H9 (cell line): Measurements from ENCODE around the gene METRNL. TPM values are rescaled to one million over a fixed set of nuclear protein-coding genes. Genes with fewer than 3 reads are reported as not detected.
A peak's percentile ranks its signal among the peaks of the same experiment; 100 is the strongest.

Source experiments
- DNase-seq: peaks from one replicate; pipeline ENCODE4 v3.0.0-alpha.2; 2017
- H2AFZ ChIP-seq: one replicate; pipeline ENCODE4 v1.6.1; 2013; ENCODE audit warnings: mild to moderate bottlenecking, low read length, control low read depth, moderate library complexity
- H2AK5ac ChIP-seq: 2 replicates; pipeline ENCODE4 v1.6.1; 2013; ENCODE audit warnings: low read length, control low read depth, mixed read lengths; ENCODE audit not compliant: insufficient read length
- H2BK120ac ChIP-seq: one replicate; pipeline ENCODE4 v1.6.1; 2013; ENCODE audit warnings: low read depth, mild to moderate bottlenecking, low read length, control low read depth, inconsistent platforms; ENCODE audit not compliant: poor library complexity, severe bottlenecking
- H2BK12ac ChIP-seq: 2 replicates; pipeline ENCODE4 v1.6.1; 2013; ENCODE audit warnings: low read length, control low read depth, mixed read lengths, low read depth; ENCODE audit not compliant: insufficient read length
- H2BK15ac ChIP-seq: 2 replicates; pipeline ENCODE4 v1.6.1; 2013; ENCODE audit warnings: low read depth, low read length, control low read depth
- H2BK20ac ChIP-seq: one replicate; pipeline ENCODE4 v1.6.1; 2013; ENCODE audit warnings: low read depth, mild to moderate bottlenecking, low read length, control low read depth, inconsistent platforms; ENCODE audit not compliant: poor library complexity, severe bottlenecking
- H2BK5ac ChIP-seq: 2 replicates; pipeline ENCODE4 v1.6.1; 2013; ENCODE audit warnings: low read length, control low read depth, mixed read lengths; ENCODE audit not compliant: insufficient read length
- H3K14ac ChIP-seq: 2 replicates; pipeline ENCODE4 v1.6.1; 2013; ENCODE audit warnings: low read length, control low read depth; ENCODE audit not compliant: insufficient read depth
- H3K18ac ChIP-seq: 2 replicates; pipeline ENCODE4 v1.6.1; 2013; ENCODE audit warnings: low read depth, mild to moderate bottlenecking, mixed read lengths, low read length, control low read depth; ENCODE audit not compliant: insufficient read length
- H3K23ac ChIP-seq: 2 replicates; pipeline ENCODE4 v1.6.1; 2013; ENCODE audit warnings: low read length, control low read depth, mixed read lengths, low read depth; ENCODE audit not compliant: insufficient read length
- H3K23me2 ChIP-seq: 2 replicates; pipeline ENCODE4 v1.6.1; 2013; ENCODE audit warnings: low read depth, mild to moderate bottlenecking, mixed read lengths, low read length, control low read depth; ENCODE audit not compliant: insufficient read length, poor library complexity, severe bottlenecking
- H3K27ac ChIP-seq: 2 replicates; pipeline ENCODE4 v1.5.1; 2013; ENCODE audit warnings: low read length, control low read depth, mixed read lengths, low read depth; ENCODE audit not compliant: insufficient read length
- H3K27me3 ChIP-seq: 2 replicates; pipeline ENCODE4 v1.6.1; 2013; ENCODE audit warnings: low read length, control low read depth, inconsistent platforms; ENCODE audit not compliant: insufficient read depth
- H3K4ac ChIP-seq: 2 replicates; pipeline ENCODE4 v1.6.1; 2013; ENCODE audit warnings: low read depth, mild to moderate bottlenecking, control low read depth, inconsistent platforms, low read length, moderate library complexity
- H3K4me1 ChIP-seq: 2 replicates; pipeline ENCODE4 v1.6.1; 2013; ENCODE audit warnings: low read length, control low read depth, inconsistent platforms; ENCODE audit not compliant: insufficient read depth
- H3K4me2 ChIP-seq: 2 replicates; pipeline ENCODE4 v1.6.1; 2013; ENCODE audit warnings: low read length, control low read depth, mixed read lengths; ENCODE audit not compliant: insufficient read length, insufficient read depth
- H3K56ac ChIP-seq: 2 replicates; pipeline ENCODE4 v1.6.1; 2013; ENCODE audit warnings: low read depth, mild to moderate bottlenecking, mixed read lengths, low read length, control low read depth; ENCODE audit not compliant: insufficient read length
- H3K79me1 ChIP-seq: 2 replicates; pipeline ENCODE4 v1.6.1; 2013; ENCODE audit warnings: low read depth, mild to moderate bottlenecking, moderate library complexity, low read length, control low read depth, inconsistent platforms; ENCODE audit not compliant: insufficient read depth, poor library complexity, severe bottlenecking
- H3K79me2 ChIP-seq: 2 replicates; pipeline ENCODE4 v1.6.1; 2013; ENCODE audit warnings: low read length, control low read depth, inconsistent platforms; ENCODE audit not compliant: insufficient read depth
- H3K9ac ChIP-seq: 2 replicates; pipeline ENCODE4 v1.6.1; 2013; ENCODE audit warnings: low read length, control low read depth, mixed read lengths; ENCODE audit not compliant: insufficient read length; ENCODE audit errors: extremely low read depth
- H3K9me3 ChIP-seq: one replicate; pipeline ENCODE4 v1.6.1; 2013; ENCODE audit warnings: low read depth, low read length, inconsistent platforms; ENCODE audit not compliant: control insufficient read depth
- H3T11ph ChIP-seq: one replicate; pipeline ENCODE4 v1.6.1; 2013; ENCODE audit warnings: mild to moderate bottlenecking, low read length, control low read depth, inconsistent platforms
- H4K20me1 ChIP-seq: one replicate; pipeline ENCODE4 v1.6.1; 2013; ENCODE audit not compliant: control insufficient read depth, insufficient read length, insufficient read depth
- H4K5ac ChIP-seq: 2 replicates; pipeline ENCODE4 v1.6.1; 2013; ENCODE audit warnings: low read depth, mild to moderate bottlenecking, mixed read lengths, low read length, control low read depth; ENCODE audit not compliant: insufficient read length
- H4K8ac ChIP-seq: replicated peaks from 2 replicates; pipeline ENCODE4 v1.6.1; 2013; ENCODE audit warnings: low read length, control low read depth, mixed read lengths, low read depth; ENCODE audit not compliant: insufficient read length
- H4K91ac ChIP-seq: 2 replicates; pipeline ENCODE4 v1.6.1; 2013; ENCODE audit warnings: low read depth, mild to moderate bottlenecking, moderate library complexity, mixed read lengths, low read length, control low read depth; ENCODE audit not compliant: insufficient read length
- H3K27ac Mint-ChIP-seq, 3 experiments: 2 replicates in 2 of 3; 3 replicates in 1 of 3; pipeline ENCODE4 v1.8.0; 2020 to 2021; ENCODE audit warnings: mixed read lengths in 3 of 3, mild to moderate bottlenecking in 1 of 3, moderate library complexity in 1 of 3
- H3K27me3 Mint-ChIP-seq: 2 replicates; pipeline ENCODE4 v1.8.0; 2021; ENCODE audit warnings: low read depth, mild to moderate bottlenecking, moderate library complexity, mixed read lengths
- H3K36me3 Mint-ChIP-seq, 3 experiments: 2 replicates in 2 of 3; 3 replicates in 1 of 3; pipeline ENCODE4 v1.8.0; 2020 to 2021; ENCODE audit warnings: low read depth in 3 of 3, mixed read lengths in 3 of 3; ENCODE audit not compliant: insufficient read depth in 1 of 3
- H3K4me1 Mint-ChIP-seq, 2 experiments: 2 replicates each; pipeline ENCODE4 v1.8.0; 2020; ENCODE audit warnings: mixed read lengths in 2 of 2
- H3K4me3 Mint-ChIP-seq, 2 experiments: 2 replicates in 1 of 2; 3 replicates in 1 of 2; pipeline ENCODE4 v1.8.0; 2020 to 2021; ENCODE audit warnings: mild to moderate bottlenecking in 2 of 2, mixed read lengths in 2 of 2, moderate library complexity in 1 of 2
- H3K9me3 Mint-ChIP-seq, 2 experiments: 2 replicates in 1 of 2; 3 replicates in 1 of 2; pipeline ENCODE4 v1.8.0; 2020; ENCODE audit warnings: mild to moderate bottlenecking in 2 of 2, mixed read lengths in 2 of 2, moderate library complexity in 1 of 2
- WGBS: extraction: QIAGEN DNeasy Blood & Tissue Kit; methylation state at CpG from one replicate; pipeline ENCODE4 v1.1.7; 2013; ENCODE audit warnings: missing lambda C conversion rate, low lambda C conversion rate, mixed read lengths; ENCODE audit not compliant: insufficient read length; ENCODE audit errors: extremely low coverage; 5-methylcytosine and 5-hydroxymethylcytosine counted together
- total RNA-seq: library from RNA; stranded (reverse); gene quantifications from 2 replicates; pipeline ENCODE4 v1.2.1, GENCODE V29; 2021
- TF ChIP-seq, protein P1 (sequence below): fragments of 200-600 bp; sonication (generic); conservative IDR thresholded peaks from 3 replicates; pipeline ENCODE4 v1.8.0; 2021; ENCODE audit warnings: antibody characterized with exemption, mild to moderate bottlenecking

The METRNL gene
- total RNA-seq, 1 experiment from 2014 or later = 21.4 TPM

DNA sequence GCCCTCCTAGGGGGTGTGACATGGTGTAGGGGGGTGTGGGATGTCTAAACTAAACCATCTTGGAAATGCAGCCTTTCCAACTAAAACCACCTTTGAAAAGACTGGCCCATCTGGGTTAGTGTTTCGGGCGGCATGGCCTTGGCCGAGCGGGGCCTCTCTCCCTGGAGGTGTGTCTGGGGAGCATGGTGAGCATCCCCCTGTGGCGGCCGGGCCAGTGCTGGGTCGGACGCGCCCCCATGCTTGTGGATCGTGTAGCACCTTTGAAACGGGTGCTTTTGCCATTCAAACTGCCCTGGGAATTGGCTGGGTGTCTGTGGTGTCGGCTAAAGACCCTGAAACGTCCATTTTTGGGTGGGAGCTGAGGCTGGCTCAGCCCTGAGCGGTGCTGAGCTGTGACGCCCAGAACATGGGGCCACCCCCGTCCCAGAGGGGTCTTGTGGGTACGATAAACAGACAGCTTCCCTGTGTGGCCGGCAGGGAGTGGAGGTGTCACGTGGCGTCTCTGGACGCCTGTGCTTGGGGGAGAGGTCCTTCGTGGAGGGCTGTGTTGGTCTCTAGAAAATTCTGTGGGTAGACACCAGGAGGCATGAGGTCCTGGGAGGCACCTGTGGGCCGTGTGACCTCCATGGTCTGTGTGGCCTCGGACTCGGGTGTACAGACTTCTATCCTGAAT, 6.3 kb downstream of the METRNL start:
- H4K91ac ChIP-seq = no peak overlapping the region
- H2BK15ac ChIP-seq = no peak overlapping the region
- H3K4me2 ChIP-seq = no peak overlapping the region
- no CpG with 5 or more reads among the region's 25 CpGs for WGBS
- H3K9me3 ChIP-seq = no peaks in the 10 kb centered on the region
- H2BK12ac ChIP-seq = no peak overlapping the region
- no peak overlapping the region for H2BK5ac ChIP-seq
- no peaks in the 10 kb centered on the region for H3K79me1 ChIP-seq
- no peaks in the 10 kb centered on the region; the same call in 1 of the 2 replicates for H3K79me2 ChIP-seq
- H2BK120ac ChIP-seq = no peak overlapping the region
- H3K36me3 Mint-ChIP-seq = peaks cover 17 to 25% (median 25%) of the 10 kb centered on the region in 3 experiments; a peak in 6 of 7 replicates
- no peak overlapping the region for H3K18ac ChIP-seq
- H3K27ac ChIP-seq = no peak overlapping the region
- no peak overlapping the region; the same call in 1 of the 2 replicates for H3K14ac ChIP-seq
- no peak overlapping the region for H2AFZ ChIP-seq
- no peak overlapping the region for H3K4me3 Mint-ChIP-seq
- no peak overlapping the region for H3K4ac ChIP-seq
- H3K23me2 ChIP-seq = no peaks in the 10 kb centered on the region
- H3K27me3 ChIP-seq = peaks cover 7% of the 10 kb centered on the region; the same call in 1 of the 2 replicates
- peak overlapping the region in 2 of 3 experiments; percentile 20 to 57; a peak in 2 of 7 replicates for H3K27ac Mint-ChIP-seq
- peaks cover 11% of the 10 kb centered on the region; the same call in 1 of the 2 replicates for H3K4me1 ChIP-seq
- no peak overlapping the region for H2AK5ac ChIP-seq
- H3T11ph ChIP-seq = no peak overlapping the region
- H3K9me3 Mint-ChIP-seq = no peaks in the 10 kb centered on the region
- no peak overlapping the region for H4K8ac ChIP-seq
- DNase-seq = no peak
- H4K5ac ChIP-seq = no peak overlapping the region
- H4K20me1 ChIP-seq = no peaks in the 10 kb centered on the region
- peaks cover 22% of the 10 kb centered on the region for H3K27me3 Mint-ChIP-seq
- no peak overlapping the region for H3K23ac ChIP-seq
- TF ChIP-seq, protein P1, sequence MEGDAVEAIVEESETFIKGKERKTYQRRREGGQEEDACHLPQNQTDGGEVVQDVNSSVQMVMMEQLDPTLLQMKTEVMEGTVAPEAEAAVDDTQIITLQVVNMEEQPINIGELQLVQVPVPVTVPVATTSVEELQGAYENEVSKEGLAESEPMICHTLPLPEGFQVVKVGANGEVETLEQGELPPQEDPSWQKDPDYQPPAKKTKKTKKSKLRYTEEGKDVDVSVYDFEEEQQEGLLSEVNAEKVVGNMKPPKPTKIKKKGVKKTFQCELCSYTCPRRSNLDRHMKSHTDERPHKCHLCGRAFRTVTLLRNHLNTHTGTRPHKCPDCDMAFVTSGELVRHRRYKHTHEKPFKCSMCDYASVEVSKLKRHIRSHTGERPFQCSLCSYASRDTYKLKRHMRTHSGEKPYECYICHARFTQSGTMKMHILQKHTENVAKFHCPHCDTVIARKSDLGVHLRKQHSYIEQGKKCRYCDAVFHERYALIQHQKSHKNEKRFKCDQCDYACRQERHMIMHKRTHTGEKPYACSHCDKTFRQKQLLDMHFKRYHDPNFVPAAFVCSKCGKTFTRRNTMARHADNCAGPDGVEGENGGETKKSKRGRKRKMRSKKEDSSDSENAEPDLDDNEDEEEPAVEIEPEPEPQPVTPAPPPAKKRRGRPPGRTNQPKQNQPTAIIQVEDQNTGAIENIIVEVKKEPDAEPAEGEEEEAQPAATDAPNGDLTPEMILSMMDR = no peak
- H3K56ac ChIP-seq = no peak overlapping the region
- H3K4me1 Mint-ChIP-seq = peaks cover 30 to 44% of the 10 kb centered on the region in 2 experiments
- H3K9ac ChIP-seq = no peak overlapping the region
- H2BK20ac ChIP-seq = no peak overlapping the region
